IPS-18c (cell line): ENCODE data around the gene CABLES1.

Source experiments
- H3K4me3 ChIP-seq: 2 replicates; pipeline ENCODE4 v1.7.0; 2013; ENCODE audit warnings: low read depth, mild to moderate bottlenecking, low read length, moderate library complexity; ENCODE audit not compliant: insufficient read depth
- H3K9me3 ChIP-seq: one replicate; pipeline ENCODE4 v1.6.1; 2013; ENCODE audit warnings: mild to moderate bottlenecking, low read length, moderate library complexity; ENCODE audit not compliant: control insufficient read depth, insufficient read depth

The CABLES1 gene

GRCh38 chr18:23176701-23177432, 41.6 kb downstream of the CABLES1 start:
- H3K9me3 ChIP-seq, result no peaks in the 10 kb centered on the region
- H3K4me3 ChIP-seq, result no peak overlapping the region

DNA sequence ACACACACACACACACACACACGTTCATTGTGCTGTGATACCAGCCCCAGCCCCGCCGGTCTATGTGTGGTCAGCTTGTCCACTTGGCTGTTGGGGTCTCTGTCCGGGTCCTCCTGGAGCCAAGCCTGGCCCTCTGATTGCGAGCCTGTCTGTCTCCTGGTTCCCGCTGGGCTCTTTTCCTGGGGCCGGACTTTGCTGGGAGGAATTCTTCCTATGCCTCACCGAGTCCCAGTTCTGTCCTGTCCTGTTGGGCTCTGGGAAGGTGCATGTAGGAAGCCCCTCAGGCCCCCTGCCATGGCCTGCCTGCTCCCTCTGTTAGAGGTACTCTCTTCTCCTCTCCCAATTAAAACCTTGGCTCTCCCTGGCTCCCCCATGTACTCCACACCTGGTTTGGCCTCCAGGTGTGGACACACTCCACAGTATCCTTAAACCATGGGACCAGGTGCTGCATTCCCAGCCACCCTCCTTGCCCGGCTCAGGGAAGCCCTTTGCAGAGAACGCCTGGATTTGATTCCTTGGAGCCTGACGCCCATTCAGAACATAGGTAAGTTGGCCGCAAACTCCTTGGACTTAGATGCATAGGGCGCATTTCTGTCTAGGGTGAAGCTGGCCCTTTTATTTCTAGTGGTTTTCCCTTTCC, 42.3 kb downstream of the CABLES1 start:
- no peaks in the 10 kb centered on the region for H3K9me3 ChIP-seq

GRCh38 chr18:23178201-23178600, 42.9 kb downstream of the CABLES1 start:
- no peaks in the 10 kb centered on the region for H3K9me3 ChIP-seq

More for the DNA sequence above, 42.3 kb downstream of the CABLES1 start:
- H3K4me3 ChIP-seq, result no peak overlapping the region

GRCh38 chr18:23178661-23179081, 43.4 kb downstream of the CABLES1 start:
- no peak overlapping the region for H3K4me3 ChIP-seq
- no peaks in the 10 kb centered on the region for H3K9me3 ChIP-seq

More at GRCh38 chr18:23178201-23178600, 42.9 kb downstream of the CABLES1 start:
- no peak overlapping the region for H3K4me3 ChIP-seq

DNA sequence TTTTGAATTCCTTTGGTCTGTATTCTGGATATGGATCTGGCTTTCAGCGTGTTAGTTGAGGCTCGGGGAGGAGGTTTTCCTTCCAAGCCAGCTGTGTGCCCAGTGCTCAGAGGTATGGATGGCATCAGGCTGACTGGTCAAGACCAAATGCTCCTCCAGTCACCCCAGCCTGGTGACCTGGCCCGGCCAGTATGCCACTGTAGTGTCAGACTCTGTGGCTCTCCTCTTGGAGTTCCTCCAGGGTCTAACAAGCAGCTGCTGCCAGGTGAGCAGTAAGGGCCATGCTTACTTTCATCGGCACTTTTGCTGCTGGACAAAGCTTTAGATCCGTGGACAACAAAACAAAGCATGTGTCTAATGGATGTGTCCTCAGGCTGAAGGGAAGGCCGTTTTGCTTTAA, 44.1 kb downstream of the CABLES1 start:
- no peaks in the 10 kb centered on the region for H3K9me3 ChIP-seq

DNA sequence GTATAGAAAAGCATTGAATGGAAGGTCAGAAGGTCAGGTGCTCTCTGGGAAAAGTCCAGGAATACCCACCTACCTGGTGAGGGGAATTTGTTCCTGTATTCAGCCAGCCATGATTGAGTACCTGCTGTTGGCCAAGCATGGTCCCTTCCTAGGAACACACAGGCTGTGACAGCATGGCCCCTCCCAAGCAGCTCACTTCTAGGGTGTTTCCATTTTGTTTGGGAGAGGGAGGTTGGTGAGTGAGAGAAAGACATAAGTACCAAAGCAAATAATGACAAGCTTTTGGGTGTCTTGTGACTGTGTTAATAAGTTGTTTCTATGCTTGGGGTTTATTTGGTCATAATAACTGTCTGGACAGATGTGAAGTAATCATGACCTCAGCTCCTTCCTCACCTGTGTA, 46.3 kb downstream of the CABLES1 start:
- H3K9me3 ChIP-seq, result no peaks in the 10 kb centered on the region
- H3K4me3 ChIP-seq, result no peak overlapping the region

More for the DNA sequence above, 44.1 kb downstream of the CABLES1 start:
- no peak overlapping the region for H3K4me3 ChIP-seq

GRCh38 chr18:23182606-23183005, 47.3 kb downstream of the CABLES1 start:
- H3K4me3 ChIP-seq, result no peak overlapping the region
- H3K9me3 ChIP-seq, result no peaks in the 10 kb centered on the region

- H3K4me3 ChIP-seq, result no peak overlapping the region
- H3K9me3 ChIP-seq, result no peaks in the 10 kb centered on the region
These were observed 48.3 kb downstream of the CABLES1 start for GRCh38 chr18:23183411-23184150.

DNA sequence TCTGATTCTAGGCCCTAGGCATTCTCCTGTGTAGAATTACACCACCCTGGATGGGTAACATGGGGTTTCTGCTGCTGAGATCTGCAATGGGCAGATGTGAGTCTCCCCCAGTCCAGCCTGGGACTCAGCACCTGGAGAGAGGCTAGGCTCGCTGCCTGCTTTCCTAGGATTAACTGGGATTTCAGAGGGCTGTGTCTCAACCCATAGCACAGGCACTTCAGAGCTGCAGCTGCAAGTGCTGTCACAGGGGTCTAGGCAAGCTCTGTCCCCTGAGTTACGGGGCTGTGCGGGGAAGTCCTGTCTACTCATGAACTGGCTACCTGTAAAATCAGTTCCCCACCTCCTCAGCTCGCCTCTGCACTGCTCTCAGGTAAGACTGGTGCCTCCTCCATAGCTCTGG, 51.5 kb downstream of the CABLES1 start:
- no peaks in the 10 kb centered on the region for H3K9me3 ChIP-seq
- H3K4me3 ChIP-seq, result no peak overlapping the region

- no peaks in the 10 kb centered on the region for H3K9me3 ChIP-seq
- no peak overlapping the region for H3K4me3 ChIP-seq
These were observed 52.9 kb downstream of the CABLES1 start for GRCh38 chr18:23188068-23188760.

DNA sequence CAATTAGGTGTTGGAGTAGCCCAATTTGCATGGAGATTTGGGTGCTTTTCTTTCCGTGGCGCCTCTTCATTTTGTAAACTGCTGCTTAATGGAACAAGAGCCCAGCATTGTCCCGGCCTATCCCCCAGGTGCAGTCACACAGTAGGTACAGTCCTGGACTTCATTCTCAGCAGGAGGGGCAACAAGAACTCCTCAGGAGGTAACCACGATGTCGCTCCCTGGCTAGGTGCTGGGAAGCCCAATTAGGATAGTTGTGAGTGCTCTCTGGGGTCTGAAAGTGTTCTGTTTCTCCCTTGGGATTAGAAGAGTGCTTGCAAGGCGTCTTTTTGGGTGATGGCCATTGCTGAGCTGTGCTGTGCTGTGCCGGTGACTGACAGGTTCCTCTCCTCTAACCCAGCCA, 53.8 kb downstream of the CABLES1 start:
- Histone ChIP-seq H3K9me3 (no peaks in the 10 kb centered on the region), H3K4me3 (no peak overlapping the region)

DNA sequence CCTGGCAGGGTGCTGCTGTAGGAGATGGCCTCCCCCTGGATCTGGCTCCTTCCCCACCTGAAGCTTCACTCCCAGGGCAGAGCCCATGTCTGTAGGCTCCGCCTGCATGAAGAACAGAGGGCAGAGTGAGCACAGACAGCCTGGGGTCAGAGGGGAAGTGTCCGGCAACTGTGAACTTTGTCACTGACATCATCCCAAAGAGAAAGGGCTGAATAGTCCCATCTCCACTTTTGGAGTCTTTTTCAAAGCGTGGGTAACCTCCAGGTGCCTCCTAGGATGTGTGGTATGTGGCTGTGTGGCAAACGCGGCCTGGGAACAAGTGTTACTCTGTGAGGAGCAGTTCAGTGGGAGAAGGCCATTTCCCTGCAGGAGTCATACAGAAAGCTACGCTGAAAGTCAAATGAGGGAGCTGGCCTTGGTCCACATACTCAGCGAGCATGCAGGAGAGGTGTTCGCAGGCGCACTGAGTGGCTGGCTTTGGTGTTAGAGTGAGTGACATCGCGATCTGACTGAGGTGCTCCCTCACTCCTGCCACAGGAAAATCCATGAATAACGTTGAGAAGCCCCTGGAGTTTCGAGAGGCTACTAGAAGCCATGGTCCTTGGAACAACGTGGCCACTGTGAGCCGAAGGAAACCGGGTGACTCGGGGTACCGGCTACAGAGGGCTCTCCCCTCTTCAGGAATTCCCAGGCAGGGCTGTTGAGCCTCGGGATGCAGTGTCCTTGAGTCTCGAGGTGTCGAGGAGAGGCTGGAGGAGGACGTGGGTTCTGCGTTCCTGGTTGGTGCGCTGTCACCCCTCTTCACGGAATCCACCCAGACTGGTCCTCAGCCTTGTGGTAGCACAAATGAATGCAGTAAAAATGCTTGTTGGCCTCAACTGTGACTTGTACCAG, 54.7 kb downstream of the CABLES1 start:
- H3K4me3 ChIP-seq, result no peak overlapping the region

GRCh38 chr18:23191232-23191631, 55.9 kb downstream of the CABLES1 start:
- Histone ChIP-seq H3K9me3 (no peaks in the 10 kb centered on the region), H3K4me3 (no peak overlapping the region)

More for the DNA sequence above, 54.7 kb downstream of the CABLES1 start:
- no peaks in the 10 kb centered on the region for H3K9me3 ChIP-seq

DNA sequence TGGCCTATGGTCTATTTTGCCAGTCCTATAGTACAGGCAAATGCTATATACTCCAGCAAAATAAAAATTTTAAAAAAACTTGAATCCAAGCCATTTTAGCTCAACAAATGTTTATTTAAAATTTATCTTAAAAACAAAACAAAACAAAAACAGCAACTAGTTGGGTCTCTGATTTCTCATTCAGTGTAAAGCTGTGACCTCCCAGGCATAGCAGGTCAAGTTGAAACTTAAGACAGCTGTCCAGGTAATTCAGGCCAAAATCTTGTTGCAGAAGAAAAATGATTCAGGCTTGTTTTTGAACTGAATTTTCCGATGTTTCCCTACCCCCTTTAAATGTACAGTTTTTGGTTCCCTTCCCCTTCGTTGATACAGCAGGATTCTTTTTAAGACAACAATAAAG, 58.5 kb downstream of the CABLES1 start:
- Histone ChIP-seq H3K9me3 (no peaks in the 10 kb centered on the region), H3K4me3 (no peak overlapping the region)

DNA sequence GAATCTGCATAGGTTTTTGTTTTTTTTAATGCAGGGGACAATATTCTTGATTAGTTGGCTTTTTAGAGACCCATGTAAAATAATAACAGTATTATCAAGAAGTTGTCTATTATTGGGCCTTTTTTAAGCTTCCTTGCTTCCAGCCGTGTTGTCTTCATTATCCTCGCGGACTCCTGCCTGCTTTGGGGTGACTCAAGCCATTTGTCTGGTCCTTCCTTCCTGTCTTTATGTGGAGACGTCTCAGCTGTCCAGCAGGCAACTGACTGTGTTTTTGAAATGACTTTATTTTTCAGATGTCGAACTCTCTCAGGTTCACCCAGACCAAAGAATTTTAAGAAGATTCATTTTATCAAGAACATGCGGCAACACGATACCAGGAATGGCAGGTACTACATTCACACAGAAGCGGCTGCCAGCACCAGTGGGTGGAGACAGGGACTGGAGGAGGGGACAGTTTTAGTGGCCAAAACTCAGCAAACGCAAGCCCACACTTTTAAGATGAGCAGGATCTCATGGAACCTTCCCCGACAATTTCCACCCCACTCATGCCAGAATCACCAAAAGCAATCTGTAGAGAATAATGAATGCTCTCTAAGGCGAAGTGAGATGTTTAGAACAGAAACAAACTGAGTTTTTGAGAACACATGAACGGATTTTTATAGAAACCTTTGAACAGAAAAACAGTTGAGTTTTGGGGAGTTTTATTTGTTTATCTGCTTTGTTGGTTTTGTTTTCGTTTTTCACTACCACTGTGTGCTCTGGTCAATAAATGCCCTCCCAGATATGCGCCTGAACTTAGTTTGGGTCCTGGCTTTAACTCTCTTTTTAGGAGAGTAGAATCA, 59.1 kb downstream of the CABLES1 start:
- Histone ChIP-seq H3K9me3 (no peaks in the 10 kb centered on the region), H3K4me3 (no peak overlapping the region)
